HepG2 (cell line): Measurements from ENCODE around the gene CYP27A1. TPM values are rescaled to one million over a fixed set of nuclear protein-coding genes. Genes with fewer than 3 reads are reported as not detected.
A peak's percentile ranks its signal among the peaks of the same experiment; 100 is the strongest.

ENCODE experiments used
- ARHGAP35 ChIP-seq: sonication (generic); formaldehyde crosslinking; IDR thresholded peaks from 2 replicates; pipeline ENCODE4 v1.9.0; 2022; ENCODE audit warnings: mild to moderate bottlenecking, inconsistent platforms, moderate library complexity, missing genetic modification reagents, borderline replicate concordance
- CBX1 ChIP-seq: IDR thresholded peaks from one replicate; pipeline ENCODE4 v1.6.1; 2016; ENCODE audit warnings: antibody characterized with exemption, low read depth
- CENPT ChIP-seq: sonication (generic); formaldehyde crosslinking; IDR thresholded peaks from 2 replicates; pipeline ENCODE4 v1.8.0; 2022; ENCODE audit warnings: low read depth, mild to moderate bottlenecking, moderate library complexity, missing genetic modification reagents
- FOXJ3 ChIP-seq: sonication (generic); formaldehyde crosslinking; IDR thresholded peaks from 2 replicates; pipeline ENCODE4 v1.4.0; 2020; ENCODE audit warnings: missing genetic modification reagents, mild to moderate bottlenecking, borderline replicate concordance
- GZF1 ChIP-seq: sonication (generic); formaldehyde crosslinking; IDR thresholded peaks from 2 replicates; pipeline ENCODE4 v1.5.1; 2020; ENCODE audit warnings: mild to moderate bottlenecking, missing genetic modification reagents
- IRX3 ChIP-seq: sonication (generic); formaldehyde crosslinking; IDR thresholded peaks from 2 replicates; pipeline ENCODE4 v1.8.1; 2023; ENCODE audit warnings: mild to moderate bottlenecking, low read depth, missing genetic modification reagents, borderline replicate concordance
- JDP2 ChIP-seq: sonication (generic); formaldehyde crosslinking; IDR thresholded peaks from 2 replicates; pipeline ENCODE4 v1.8.1; 2022; ENCODE audit warnings: missing genetic modification reagents, borderline replicate concordance
- MED13 ChIP-seq: sonication (generic); formaldehyde crosslinking; IDR thresholded peaks from 2 replicates; pipeline ENCODE4 v1.5.0; 2020; ENCODE audit warnings: missing genetic modification reagents
- PCBP2 ChIP-seq: fragments of 200-400 bp; formaldehyde crosslinking; optimal IDR thresholded peaks from 2 replicates; pipeline ENCODE3; 2018; ENCODE audit warnings: low read length, low read depth; ENCODE audit not compliant: poor library complexity, severe bottlenecking
- POLR2A ChIP-seq, 2 experiments: IDR thresholded peaks; 2 replicates each; pipeline ENCODE4 v1.6.1; 2011; ENCODE audit warnings: low read depth in 2 of 2, low read length in 2 of 2, mild to moderate bottlenecking in 1 of 2, moderate library complexity in 1 of 2; ENCODE audit not compliant: insufficient read depth in 1 of 2
- POLR2AphosphoS2 ChIP-seq: IDR thresholded peaks from 2 replicates; pipeline ENCODE4 v1.6.1; 2011; ENCODE audit warnings: low read depth, low read length, improper control_type of control experiment
- PRMT3 ChIP-seq: sonication (generic); formaldehyde crosslinking; IDR thresholded peaks from 2 replicates; pipeline ENCODE4 v1.8.1; 2022; ENCODE audit warnings: low read depth, mild to moderate bottlenecking, moderate library complexity, missing genetic modification reagents, borderline replicate concordance
- SOX6 ChIP-seq, 2 experiments: fragments of 450-650 bp in 1 of 2; sonication (generic) in 1 of 2; formaldehyde crosslinking in 1 of 2; IDR thresholded peaks; 2 replicates each; pipeline versions ENCODE4 v1.4.0 to v1.6.1; 2017 to 2020; ENCODE audit warnings: antibody characterized with exemption in 1 of 2, mild to moderate bottlenecking in 1 of 2, missing genetic modification reagents in 1 of 2
- U2AF2 ChIP-seq: fragments of 200-400 bp; formaldehyde crosslinking; IDR thresholded peaks from 2 replicates; pipeline ENCODE4 v1.6.1; 2017; ENCODE audit warnings: low read depth, mild to moderate bottlenecking, low read length
- ZFX ChIP-seq: sonication (generic); formaldehyde crosslinking; IDR thresholded peaks from 2 replicates; pipeline ENCODE4 v1.4.0; 2020; ENCODE audit warnings: mild to moderate bottlenecking, low read depth, missing genetic modification reagents, moderate library complexity
- ZNF205 ChIP-seq: IDR thresholded peaks from 2 replicates; pipeline ENCODE4 v1.6.1; 2018; ENCODE audit warnings: missing biosample characterization, missing genetic modification reagents
- ZNF317 ChIP-seq: sonication (generic); formaldehyde crosslinking; IDR thresholded peaks from 2 replicates; pipeline ENCODE4 v1.5.0; 2020; ENCODE audit warnings: mild to moderate bottlenecking, missing genetic modification reagents
- ZNF737 ChIP-seq: sonication (generic); formaldehyde crosslinking; IDR thresholded peaks from 2 replicates; pipeline ENCODE4 v1.5.0; 2020; ENCODE audit warnings: missing genetic modification reagents, mild to moderate bottlenecking, borderline replicate concordance
- ZNF792 ChIP-seq: IDR thresholded peaks from 2 replicates; pipeline ENCODE4 v1.6.1; 2016
- ZNF83 ChIP-seq: sonication (generic); formaldehyde crosslinking; IDR thresholded peaks from 2 replicates; pipeline ENCODE4 v1.4.0; 2020; ENCODE audit warnings: missing genetic modification reagents, mild to moderate bottlenecking, borderline replicate concordance
- ZSCAN29 ChIP-seq: sonication (generic); formaldehyde crosslinking; conservative IDR thresholded peaks from 2 replicates; pipeline ENCODE4 v1.4.0; 2020; ENCODE audit warnings: mild to moderate bottlenecking, missing genetic modification reagents
- polyA plus RNA-seq, 8 experiments: library from polyadenylated mRNA; depleted of rRNA in 3 of 8; stranded (reverse) in 7 of 8; unstranded in 1 of 8; fragments of >200 nt; fragmentation: Illumina TruSeq in 4 of 8; extraction: Trizol in 4 of 8; gene quantifications; 2 replicates each; pipeline versions ENCODE4 v1.2.1 to v1.2.3, GENCODE V29; 2011 to 2016; ENCODE audit warnings: low read depth in 4 of 8, missing spikeins in 1 of 8, mixed read lengths in 1 of 8; ENCODE audit not compliant: insufficient read depth in 1 of 8
- total RNA-seq, 5 experiments: library from RNA; depleted of rRNA; stranded (reverse); fragments of >200 nt; fragmentation: Illumina TruSeq; extraction: Trizol; gene quantifications; 2 replicates each; pipeline ENCODE4 v1.2.3, GENCODE V29; 2016; ENCODE audit warnings: low read depth in 1 of 5
- TF ChIP-seq, protein P1 (sequence below): sonication (generic); formaldehyde crosslinking; IDR thresholded peaks from 2 replicates; pipeline ENCODE4 v1.4.0; 2020; ENCODE audit warnings: missing genetic modification reagents
- TF ChIP-seq, protein P2 (sequence below): IDR thresholded peaks from 2 replicates; pipeline ENCODE4 v1.6.1; 2016

CYP27A1 gene
- total and polyA plus RNA-seq, 2 of the 13 experiments (the other 11 are each of a cell fraction or from before 2014, with no cell fraction given): 157 to 266 TPM

DNA sequence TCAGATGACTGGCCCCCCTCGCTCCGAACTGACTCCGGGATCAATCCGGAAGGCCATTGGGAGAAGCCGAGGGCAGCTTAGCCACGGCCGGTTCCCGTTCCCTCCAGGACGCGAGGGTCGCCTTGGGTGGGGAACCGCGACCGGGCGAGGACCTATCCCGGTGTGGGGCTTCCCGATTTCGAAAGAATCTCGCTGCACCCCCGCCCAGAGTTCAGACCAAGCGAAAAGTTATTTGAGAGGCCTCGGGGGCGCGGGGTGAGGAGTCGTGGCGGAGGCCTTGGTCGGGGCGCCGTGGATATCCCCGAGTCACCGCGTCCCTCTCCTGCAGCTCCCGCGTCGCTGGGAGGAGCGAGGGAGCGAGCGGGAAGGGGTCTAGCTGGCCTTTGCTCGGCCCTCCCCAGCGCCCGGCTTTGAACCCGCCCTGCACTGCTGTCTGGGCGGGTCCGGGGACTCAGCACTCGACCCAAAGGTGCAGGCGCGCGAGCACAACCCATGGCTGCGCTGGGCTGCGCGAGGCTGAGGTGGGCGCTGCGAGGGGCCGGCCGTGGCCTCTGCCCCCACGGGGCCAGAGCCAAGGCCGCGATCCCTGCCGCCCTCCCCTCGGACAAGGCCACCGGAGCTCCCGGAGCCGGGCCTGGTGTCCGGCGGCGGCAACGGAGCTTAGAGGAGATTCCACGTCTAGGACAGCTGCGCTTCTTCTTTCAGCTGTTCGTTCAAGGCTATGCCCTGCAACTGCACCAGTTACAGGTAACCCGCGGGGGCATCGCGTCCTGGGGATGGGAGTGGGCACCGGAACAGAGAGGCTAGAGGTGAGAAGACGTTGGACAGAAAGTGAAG lies at the start of gene CYP27A1 (continued):
- no peak for TF ChIP-seq ZNF737 (CRISPR knock-in tag)
- peak; percentile 96 for TF ChIP-seq ZFX (CRISPR knock-in tag)
- TF ChIP-seq JDP2 (CRISPR knock-in tag): 0 out of 2 replicates have a peak, but pooled peaks have one; percentile 21
- peak; percentile 65 for TF ChIP-seq CBX1
- no peak for TF ChIP-seq SOX6 (IDR thresholded peaks at IDR 0.05)
- TF ChIP-seq SOX6 (CRISPR knock-in tag; IDR thresholded peaks at IDR 0.05): peak; percentile 55
- TF ChIP-seq U2AF2: no peak
- TF ChIP-seq PCBP2: no peak
- TF ChIP-seq ZNF205 (CRISPR knock-in tag): peak; percentile 79; the same call in 1 of the 2 replicates
- TF ChIP-seq POLR2A (IDR thresholded peaks at IDR 0.05; ENCODE audit: insufficient read depth in 1 of 2, low read depth in 2 of 2, low read length in 2 of 2): peak; percentile 77 to 90
- no peak for TF ChIP-seq CENPT (CRISPR knock-in tag)
- TF ChIP-seq ZSCAN29 (CRISPR knock-in tag): peak; percentile 98
- peak; percentile 72; the same call in 1 of the 2 replicates for TF ChIP-seq IRX3 (CRISPR knock-in tag)
- peak; percentile 80; the same call in 1 of the 2 replicates for TF ChIP-seq GZF1 (CRISPR knock-in tag)
- TF ChIP-seq PRMT3: peak; percentile 90; the same call in 1 of the 2 replicates
- TF ChIP-seq, protein P1, sequence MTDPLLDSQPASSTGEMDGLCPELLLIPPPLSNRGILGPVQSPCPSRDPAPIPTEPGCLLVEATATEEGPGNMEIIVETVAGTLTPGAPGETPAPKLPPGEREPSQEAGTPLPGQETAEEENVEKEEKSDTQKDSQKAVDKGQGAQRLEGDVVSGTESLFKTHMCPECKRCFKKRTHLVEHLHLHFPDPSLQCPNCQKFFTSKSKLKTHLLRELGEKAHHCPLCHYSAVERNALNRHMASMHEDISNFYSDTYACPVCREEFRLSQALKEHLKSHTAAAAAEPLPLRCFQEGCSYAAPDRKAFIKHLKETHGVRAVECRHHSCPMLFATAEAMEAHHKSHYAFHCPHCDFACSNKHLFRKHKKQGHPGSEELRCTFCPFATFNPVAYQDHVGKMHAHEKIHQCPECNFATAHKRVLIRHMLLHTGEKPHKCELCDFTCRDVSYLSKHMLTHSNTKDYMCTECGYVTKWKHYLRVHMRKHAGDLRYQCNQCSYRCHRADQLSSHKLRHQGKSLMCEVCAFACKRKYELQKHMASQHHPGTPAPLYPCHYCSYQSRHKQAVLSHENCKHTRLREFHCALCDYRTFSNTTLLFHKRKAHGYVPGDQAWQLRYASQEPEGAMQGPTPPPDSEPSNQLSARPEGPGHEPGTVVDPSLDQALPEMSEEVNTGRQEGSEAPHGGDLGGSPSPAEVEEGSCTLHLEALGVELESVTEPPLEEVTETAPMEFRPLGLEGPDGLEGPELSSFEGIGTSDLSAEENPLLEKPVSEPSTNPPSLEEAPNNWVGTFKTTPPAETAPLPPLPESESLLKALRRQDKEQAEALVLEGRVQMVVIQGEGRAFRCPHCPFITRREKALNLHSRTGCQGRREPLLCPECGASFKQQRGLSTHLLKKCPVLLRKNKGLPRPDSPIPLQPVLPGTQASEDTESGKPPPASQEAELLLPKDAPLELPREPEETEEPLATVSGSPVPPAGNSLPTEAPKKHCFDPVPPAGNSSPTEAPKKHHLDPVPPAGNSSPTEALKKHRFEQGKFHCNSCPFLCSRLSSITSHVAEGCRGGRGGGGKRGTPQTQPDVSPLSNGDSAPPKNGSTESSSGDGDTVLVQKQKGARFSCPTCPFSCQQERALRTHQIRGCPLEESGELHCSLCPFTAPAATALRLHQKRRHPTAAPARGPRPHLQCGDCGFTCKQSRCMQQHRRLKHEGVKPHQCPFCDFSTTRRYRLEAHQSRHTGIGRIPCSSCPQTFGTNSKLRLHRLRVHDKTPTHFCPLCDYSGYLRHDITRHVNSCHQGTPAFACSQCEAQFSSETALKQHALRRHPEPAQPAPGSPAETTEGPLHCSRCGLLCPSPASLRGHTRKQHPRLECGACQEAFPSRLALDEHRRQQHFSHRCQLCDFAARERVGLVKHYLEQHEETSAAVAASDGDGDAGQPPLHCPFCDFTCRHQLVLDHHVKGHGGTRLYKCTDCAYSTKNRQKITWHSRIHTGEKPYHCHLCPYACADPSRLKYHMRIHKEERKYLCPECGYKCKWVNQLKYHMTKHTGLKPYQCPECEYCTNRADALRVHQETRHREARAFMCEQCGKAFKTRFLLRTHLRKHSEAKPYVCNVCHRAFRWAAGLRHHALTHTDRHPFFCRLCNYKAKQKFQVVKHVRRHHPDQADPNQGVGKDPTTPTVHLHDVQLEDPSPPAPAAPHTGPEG (CRISPR knock-in tag): peak; percentile 96
- TF ChIP-seq FOXJ3 (CRISPR knock-in tag): peak; percentile 58
- peak; percentile 47; the same call in 1 of the 2 replicates for TF ChIP-seq ARHGAP35 (CRISPR knock-in tag)
- TF ChIP-seq ZNF317 (CRISPR knock-in tag): peak; percentile 87
- TF ChIP-seq, protein P2, sequence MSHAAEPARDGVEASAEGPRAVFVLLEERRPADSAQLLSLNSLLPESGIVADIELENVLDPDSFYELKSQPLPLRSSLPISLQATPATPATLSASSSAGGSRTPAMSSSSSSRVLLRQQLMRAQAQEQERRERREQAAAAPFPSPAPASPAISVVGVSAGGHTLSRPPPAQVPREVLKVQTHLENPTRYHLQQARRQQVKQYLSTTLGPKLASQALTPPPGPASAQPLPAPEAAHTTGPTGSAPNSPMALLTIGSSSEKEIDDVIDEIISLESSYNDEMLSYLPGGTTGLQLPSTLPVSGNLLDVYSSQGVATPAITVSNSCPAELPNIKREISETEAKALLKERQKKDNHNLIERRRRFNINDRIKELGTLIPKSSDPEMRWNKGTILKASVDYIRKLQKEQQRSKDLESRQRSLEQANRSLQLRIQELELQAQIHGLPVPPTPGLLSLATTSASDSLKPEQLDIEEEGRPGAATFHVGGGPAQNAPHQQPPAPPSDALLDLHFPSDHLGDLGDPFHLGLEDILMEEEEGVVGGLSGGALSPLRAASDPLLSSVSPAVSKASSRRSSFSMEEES (CRISPR knock-in tag): no peak
- TF ChIP-seq POLR2AphosphoS2: no peak
- peak; percentile 58 for TF ChIP-seq ZNF792 (CRISPR knock-in tag)
- no peak for TF ChIP-seq ZNF83 (CRISPR knock-in tag)
- TF ChIP-seq MED13 (CRISPR knock-in tag): peak; percentile 86
